Central memory CD8-positive, alpha-beta T cell (primary cell): ENCODE data around the gene SEC61G.

Source experiments
- ATAC-seq: fragments of 150-1000 bp; cut with Tn5 transposase; replicated peaks from 2 replicates; pipeline ENCODE4 v1.10.0; 2022; ENCODE audit warnings: mild to moderate bottlenecking, moderate FRiP score, moderate number of reproducible peaks; ENCODE audit not compliant: poor library complexity, severe bottlenecking; ENCODE audit errors: extremely low read depth
- DNase-seq, 2 donors: peaks; one replicate each; pipeline ENCODE4 v3.0.0; 2021; ENCODE audit warnings: low spot score in 2 of 2
- H3K27ac Mint-ChIP-seq: one replicate; pipeline ENCODE4 v1.8.0; 2022; ENCODE audit warnings: low read depth, mild to moderate bottlenecking, moderate library complexity, mixed read lengths
- H3K27me3 Mint-ChIP-seq: one replicate; pipeline ENCODE4 v1.8.0; 2022; ENCODE audit warnings: mixed read lengths
- H3K36me3 Mint-ChIP-seq: one replicate; pipeline ENCODE4 v1.8.0; 2022; ENCODE audit warnings: mild to moderate bottlenecking, moderate library complexity, mixed read lengths; ENCODE audit not compliant: insufficient read depth
- H3K4me1 Mint-ChIP-seq: one replicate; pipeline ENCODE4 v1.8.0; 2022; ENCODE audit warnings: mixed read lengths
- H3K4me3 Mint-ChIP-seq: one replicate; pipeline ENCODE4 v1.8.0; 2022; ENCODE audit warnings: mild to moderate bottlenecking, moderate library complexity, mixed read lengths
- H3K9me3 Mint-ChIP-seq: one replicate; pipeline ENCODE4 v1.8.0; 2022; ENCODE audit warnings: mixed read lengths

Gene SEC61G

GRCh38 chr7:54704851-54705250 is 54.2 kb downstream of the SEC61G start:
- no peak for DNase-seq
- H3K27me3 Mint-ChIP-seq, result peaks cover 26% of the 10 kb centered on the region
- no peaks in the 10 kb centered on the region for H3K4me1 Mint-ChIP-seq
- no peak overlapping the region for H3K4me3 Mint-ChIP-seq
- ATAC-seq, result no peak
- peaks cover 6% of the 10 kb centered on the region for H3K9me3 Mint-ChIP-seq
- H3K36me3 Mint-ChIP-seq, result peaks cover 2% of the 10 kb centered on the region
- H3K27ac Mint-ChIP-seq, result no peak overlapping the region
